ENCODE results near the gene CCNH.

The CCNH gene

DNA sequence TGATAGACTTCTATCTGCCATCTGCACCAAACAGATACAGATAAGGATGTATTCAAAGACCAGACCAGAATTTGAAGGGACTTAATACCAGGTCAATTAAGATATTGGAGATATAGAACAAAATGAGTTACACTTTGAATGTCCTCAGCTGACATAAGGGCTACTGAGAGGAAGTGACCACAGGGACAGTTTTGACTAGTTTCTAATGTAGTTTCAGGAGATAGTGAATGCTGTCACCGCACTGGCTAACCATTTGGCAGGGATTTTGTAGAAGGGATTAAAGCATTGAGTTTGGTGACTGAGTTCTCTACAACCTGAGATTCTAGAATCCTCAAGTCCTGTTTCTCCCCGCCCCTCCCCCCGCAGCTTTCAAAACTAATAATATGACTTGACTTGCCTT lies 22.7 kb downstream of the CCNH start:
- Histone ChIP-seq H3K9ac (ENCODE audit: low read depth, low read length) (no peak overlapping the region), H3K27me3 (ENCODE audit: insufficient read depth, low read length, poor library complexity) (no peaks in the 10 kb centered on the region), H3K4me1 (ENCODE audit: insufficient read depth, low read length) (no peaks in the 10 kb centered on the region), H4K20me1 (ENCODE audit: insufficient read depth, low read length) (no peaks in the 10 kb centered on the region; the same call in 1 of the 2 replicates), H3K79me2 (ENCODE audit: insufficient read depth, low read length) (no peaks in the 10 kb centered on the region), H3K36me3 (ENCODE audit: insufficient read depth, low read length) (peaks cover 94% of the 10 kb centered on the region), H3K27ac (ENCODE audit: low read length) (no peak overlapping the region), H3K4me2 (ENCODE audit: insufficient read depth, low read length) (no peak overlapping the region), H2AFZ (ENCODE audit: low read depth, low read length) (no peak overlapping the region), H3K4me3 (ENCODE audit: low read depth in 1 of 2, low read length in 2 of 2) (no peak overlapping the region), H3K9me3 (ENCODE audit: insufficient read depth, low read length, severe bottlenecking) (no peaks in the 10 kb centered on the region)
- ATAC-seq (ENCODE audit: insufficient read depth, low read depth) (no peak), DNase-seq (no peak)
- no peak for TF ChIP-seq EZH2 (IDR thresholded peaks at IDR 0.05; ENCODE audit: borderline replicate concordance, low read depth, low read length, severe bottlenecking)
- TF ChIP-seq, protein P1, sequence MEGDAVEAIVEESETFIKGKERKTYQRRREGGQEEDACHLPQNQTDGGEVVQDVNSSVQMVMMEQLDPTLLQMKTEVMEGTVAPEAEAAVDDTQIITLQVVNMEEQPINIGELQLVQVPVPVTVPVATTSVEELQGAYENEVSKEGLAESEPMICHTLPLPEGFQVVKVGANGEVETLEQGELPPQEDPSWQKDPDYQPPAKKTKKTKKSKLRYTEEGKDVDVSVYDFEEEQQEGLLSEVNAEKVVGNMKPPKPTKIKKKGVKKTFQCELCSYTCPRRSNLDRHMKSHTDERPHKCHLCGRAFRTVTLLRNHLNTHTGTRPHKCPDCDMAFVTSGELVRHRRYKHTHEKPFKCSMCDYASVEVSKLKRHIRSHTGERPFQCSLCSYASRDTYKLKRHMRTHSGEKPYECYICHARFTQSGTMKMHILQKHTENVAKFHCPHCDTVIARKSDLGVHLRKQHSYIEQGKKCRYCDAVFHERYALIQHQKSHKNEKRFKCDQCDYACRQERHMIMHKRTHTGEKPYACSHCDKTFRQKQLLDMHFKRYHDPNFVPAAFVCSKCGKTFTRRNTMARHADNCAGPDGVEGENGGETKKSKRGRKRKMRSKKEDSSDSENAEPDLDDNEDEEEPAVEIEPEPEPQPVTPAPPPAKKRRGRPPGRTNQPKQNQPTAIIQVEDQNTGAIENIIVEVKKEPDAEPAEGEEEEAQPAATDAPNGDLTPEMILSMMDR (IDR thresholded peaks at IDR 0.05; ENCODE audit: borderline replicate concordance, extremely low read depth, low read length, poor library complexity, severe bottlenecking), result no peak

DNA sequence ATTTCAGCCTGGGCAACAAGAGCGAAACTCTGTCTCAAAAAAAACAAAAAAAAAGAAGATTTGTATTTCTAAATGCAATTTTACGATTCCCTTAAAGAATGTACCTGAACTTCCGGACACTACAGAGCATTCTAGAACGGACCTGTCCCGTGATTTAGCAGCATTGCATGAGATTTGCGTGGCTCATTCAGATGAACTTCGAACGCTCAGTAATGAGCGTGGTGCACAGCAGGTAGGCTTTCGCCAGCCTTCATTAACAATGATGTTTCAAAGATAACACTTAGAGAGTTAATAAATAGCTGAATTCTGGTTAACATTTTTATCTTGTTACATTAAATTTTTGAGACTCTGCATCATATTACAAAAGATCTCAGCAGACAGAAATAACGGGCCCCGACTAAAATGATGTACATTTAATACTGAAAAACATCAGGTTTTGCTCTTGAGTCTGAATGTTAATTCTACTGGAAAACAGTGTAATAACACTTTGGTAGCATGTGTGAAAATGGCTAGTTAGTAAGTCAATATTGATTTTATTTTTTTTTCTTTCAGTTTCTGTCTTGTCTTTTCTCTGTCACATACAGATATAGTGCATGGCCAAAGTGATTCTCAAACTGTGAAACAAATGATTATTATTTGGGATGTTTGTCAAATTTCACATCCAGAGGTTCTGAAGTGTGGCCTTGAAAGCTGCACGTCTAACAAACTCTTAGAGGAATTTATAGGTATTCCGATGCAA lies 23.3 kb downstream of the CCNH start:
- no peak for ATAC-seq (ENCODE audit: insufficient read depth, low read depth)

DNA sequence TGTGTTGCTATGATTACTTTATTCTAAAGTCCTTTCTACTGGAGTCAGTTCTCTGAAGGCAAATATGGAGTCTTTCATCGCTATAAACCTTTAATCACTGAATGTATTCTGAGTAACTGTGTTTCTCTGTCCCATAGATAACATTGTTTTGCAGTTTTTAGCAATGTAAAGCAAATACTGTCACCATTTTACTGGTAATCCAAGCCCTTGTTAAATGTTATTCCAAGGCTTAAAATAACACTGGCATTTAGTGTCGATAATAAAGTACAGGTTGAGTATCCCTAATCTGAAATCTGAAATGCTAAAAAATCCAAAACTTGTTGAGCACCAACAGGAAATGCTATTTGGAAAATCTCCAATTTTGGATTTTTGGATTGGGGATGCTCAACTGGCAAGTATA lies 24.6 kb downstream of the CCNH start:
- H3K27me3 ChIP-seq (ENCODE audit: insufficient read depth, low read length, poor library complexity), result no peaks in the 10 kb centered on the region
- H3K4me3 ChIP-seq (ENCODE audit: low read depth in 1 of 2, low read length in 2 of 2), result no peak overlapping the region
- TF ChIP-seq, protein P1 (IDR thresholded peaks at IDR 0.05; ENCODE audit: borderline replicate concordance, extremely low read depth, low read length, poor library complexity, severe bottlenecking), result no peak
- TF ChIP-seq EZH2 (IDR thresholded peaks at IDR 0.05; ENCODE audit: borderline replicate concordance, low read depth, low read length, severe bottlenecking), result no peak
- no peaks in the 10 kb centered on the region for H3K79me2 ChIP-seq (ENCODE audit: insufficient read depth, low read length)
- no peaks in the 10 kb centered on the region for H3K4me1 ChIP-seq (ENCODE audit: insufficient read depth, low read length)
- no peak overlapping the region for H3K27ac ChIP-seq (ENCODE audit: low read length)
- H4K20me1 ChIP-seq (ENCODE audit: insufficient read depth, low read length), result no peaks in the 10 kb centered on the region; the same call in 1 of the 2 replicates
- DNase-seq (no peak), ATAC-seq (ENCODE audit: insufficient read depth, low read depth) (no peak)
- H3K9ac ChIP-seq (ENCODE audit: low read depth, low read length), result no peak overlapping the region
- H3K9me3 ChIP-seq (ENCODE audit: insufficient read depth, low read length, severe bottlenecking), result no peaks in the 10 kb centered on the region
- no peak overlapping the region for H2AFZ ChIP-seq (ENCODE audit: low read depth, low read length)
- no peak overlapping the region for H3K4me2 ChIP-seq (ENCODE audit: insufficient read depth, low read length)
- peaks cover 90% of the 10 kb centered on the region for H3K36me3 ChIP-seq (ENCODE audit: insufficient read depth, low read length)

More for the DNA sequence above, 23.3 kb downstream of the CCNH start:
- no peak for TF ChIP-seq EZH2 (IDR thresholded peaks at IDR 0.05; ENCODE audit: borderline replicate concordance, low read depth, low read length, severe bottlenecking)
- TF ChIP-seq, protein P1 (IDR thresholded peaks at IDR 0.05; ENCODE audit: borderline replicate concordance, extremely low read depth, low read length, poor library complexity, severe bottlenecking), result no peak
- H3K9me3 ChIP-seq (ENCODE audit: insufficient read depth, low read length, severe bottlenecking), result no peaks in the 10 kb centered on the region
- no peaks in the 10 kb centered on the region for H3K27me3 ChIP-seq (ENCODE audit: insufficient read depth, low read length, poor library complexity)
- no peak overlapping the region for H3K9ac ChIP-seq (ENCODE audit: low read depth, low read length)
- no peak overlapping the region for H3K27ac ChIP-seq (ENCODE audit: low read length)
- no peaks in the 10 kb centered on the region; the same call in 1 of the 2 replicates for H4K20me1 ChIP-seq (ENCODE audit: insufficient read depth, low read length)
- H3K4me2 ChIP-seq (ENCODE audit: insufficient read depth, low read length), result no peak overlapping the region
- H3K4me1 ChIP-seq (ENCODE audit: insufficient read depth, low read length), result no peaks in the 10 kb centered on the region
- H3K36me3 ChIP-seq (ENCODE audit: insufficient read depth, low read length), result peaks cover 93% of the 10 kb centered on the region
- H3K79me2 ChIP-seq (ENCODE audit: insufficient read depth, low read length), result no peaks in the 10 kb centered on the region
- no peak overlapping the region for H2AFZ ChIP-seq (ENCODE audit: low read depth, low read length)
- H3K4me3 ChIP-seq (ENCODE audit: low read depth in 1 of 2, low read length in 2 of 2), result no peak overlapping the region
- DNase-seq, result no peak

Measured in DND-41 (cell line).